HepG2 (cell line): ENCODE results near the gene MOV10L1. TPM values are rescaled to one million over a fixed set of nuclear protein-coding genes. Genes with fewer than 3 reads are reported as not detected.

ENCODE experiments used
- ATAC-seq: fragments of 200-7000 bp; cut with Tn5 transposase; 3 replicates; pipeline ENCODE4 v1.9.1; 2020; ENCODE audit warnings: mild to moderate bottlenecking, moderate library complexity
- BruUV-seq: library from RNA; stranded (reverse); fragments of 400-500 nt; replicated peaks from 2 replicates; lab custom pipeline; 2021; lab: Mats Ljungman, UMichigan
- CTCF ChIA-PET: fragments of 300-600 bp; formaldehyde crosslinking; extraction: SDS; loops from one replicate; lab custom pipeline; 2021; ENCODE audit warnings: low total read pairs, inconsistent platforms, low intra/inter-chr PET ratio; lab: Yijun Ruan, JAX
- POLR2A ChIA-PET: fragments of 350-600 bp; sonication (Branson Sonifier 250); formaldehyde crosslinking; loops from one replicate; lab custom pipeline; 2020; ENCODE audit warnings: antibody characterized with exemption, inconsistent platforms; lab: Yijun Ruan, JAX
- DNase-seq: peaks from one replicate; pipeline ENCODE4 v3.0.0-alpha.2; 2015; ENCODE audit warnings: low spot score
- FAIRE-seq: peaks from 3 replicates; lab custom pipeline; 2011; peaks lifted over from hg19 to GRCh38; lab: Jason Lieb, UNC
- H2AFZ ChIP-seq: one replicate; pipeline ENCODE4 v1.6.1; 2011; ENCODE audit warnings: low read length, inconsistent platforms
- H3K27ac ChIP-seq: fragments of 300-600 bp; 3 replicates; pipeline ENCODE4 v1.8.0; 2011; ENCODE audit warnings: mixed run types, mild to moderate bottlenecking, mixed read lengths, low read length, inconsistent platforms; ENCODE audit not compliant: insufficient read depth; ENCODE audit errors: extremely low read length
- H3K27me3 ChIP-seq, 2 experiments: fragments of 200-600 bp in 1 of 2; 2 replicates in 1 of 2; 3 replicates in 1 of 2; pipeline versions ENCODE4 v1.6.0 to v1.8.0; 2011; ENCODE audit warnings: low read length in 2 of 2, mild to moderate bottlenecking in 2 of 2, moderate library complexity in 2 of 2, inconsistent platforms in 1 of 2; ENCODE audit not compliant: insufficient read depth in 2 of 2, control insufficient read depth in 1 of 2
- H3K36me3 ChIP-seq, 2 experiments: fragments of 200-600 bp in 1 of 2; replicated peaks in 1 of 2; 2 replicates in 1 of 2; 3 replicates in 1 of 2; pipeline versions ENCODE4 v1.5.1 to v1.8.0; 2011; ENCODE audit warnings: low read length in 2 of 2, inconsistent platforms in 1 of 2; ENCODE audit not compliant: insufficient read depth in 2 of 2, control insufficient read depth in 1 of 2
- H3K4me1 ChIP-seq: 2 replicates; pipeline ENCODE4 v1.5.1; 2012; ENCODE audit warnings: low read length, inconsistent platforms; ENCODE audit not compliant: insufficient read depth
- H3K4me2 ChIP-seq: 2 replicates; pipeline ENCODE4 v1.6.0; 2011; ENCODE audit warnings: low read depth, low read length, inconsistent platforms
- H3K4me3 ChIP-seq, 3 experiments: fragments of 200-600 bp in 1 of 3; sonication (generic), shearing (Covaris generic) in 1 of 3; replicated peaks in 1 of 3; 2 replicates each; pipeline ENCODE4 v1.5.1; 2011 to 2016; ENCODE audit warnings: low read length in 3 of 3, inconsistent platforms in 2 of 3, low read depth in 2 of 3, mild to moderate bottlenecking in 2 of 3, control low read depth in 1 of 3, mixed read lengths in 1 of 3; ENCODE audit not compliant: insufficient read depth in 1 of 3
- H3K79me2 ChIP-seq: one replicate; pipeline ENCODE4 v1.6.1; 2011; ENCODE audit warnings: low read length, inconsistent platforms; ENCODE audit not compliant: insufficient read depth
- H3K9ac ChIP-seq: 2 replicates; pipeline ENCODE4 v1.6.0; 2011; ENCODE audit warnings: mild to moderate bottlenecking, low read depth, low read length, inconsistent platforms; ENCODE audit not compliant: insufficient read depth
- H3K9me3 ChIP-seq: 2 replicates; pipeline ENCODE4 v1.5.1; 2012; ENCODE audit warnings: mild to moderate bottlenecking, low read length
- H4K20me1 ChIP-seq: 2 replicates; pipeline ENCODE4 v1.6.0; 2011; ENCODE audit warnings: inconsistent platforms, mild to moderate bottlenecking, low read length, moderate library complexity; ENCODE audit not compliant: insufficient read depth
- AKAP8 ChIP-seq: sonication (generic); formaldehyde crosslinking; IDR thresholded peaks from 2 replicates; pipeline ENCODE4 v1.5.1; 2020; ENCODE audit warnings: mild to moderate bottlenecking, missing genetic modification reagents
- ATRX ChIP-seq: sonication (generic); formaldehyde crosslinking; IDR thresholded peaks from 2 replicates; pipeline ENCODE4 v1.4.0; 2020; ENCODE audit warnings: missing genetic modification reagents, borderline replicate concordance
- BCL3 ChIP-seq: sonication (generic); formaldehyde crosslinking; IDR thresholded peaks from 2 replicates; pipeline ENCODE4 v1.5.1; 2020; ENCODE audit warnings: mild to moderate bottlenecking, missing genetic modification reagents, moderate library complexity
- GPBP1L1 ChIP-seq: sonication (generic); formaldehyde crosslinking; IDR thresholded peaks from 2 replicates; pipeline ENCODE4 v1.5.0; 2020; ENCODE audit warnings: mild to moderate bottlenecking, missing genetic modification reagents
- NR2F1 ChIP-seq, 2 experiments: fragments of 450-650 bp in 1 of 2; formaldehyde crosslinking in 1 of 2; IDR thresholded peaks; 2 replicates each; pipeline versions ENCODE4 v1.5.0 to v1.6.1; 2016 to 2020; ENCODE audit warnings: mild to moderate bottlenecking in 1 of 2, missing compliant biosample characterization in 1 of 2, missing genetic modification reagents in 1 of 2, moderate library complexity in 1 of 2
- PPARG ChIP-seq: conservative IDR thresholded peaks from 2 replicates; pipeline ENCODE4 v1.6.1; 2016; ENCODE audit warnings: missing biosample characterization, missing genetic modification reagents
- SIN3B ChIP-seq: fragments of 150-350 bp; IDR thresholded peaks from 2 replicates; pipeline ENCODE4 v1.6.1; 2014; ENCODE audit warnings: low read length
- SOX5 ChIP-seq: IDR thresholded peaks from 2 replicates; pipeline ENCODE4 v1.6.1; 2016; ENCODE audit warnings: borderline replicate concordance
- SP140L ChIP-seq: sonication (generic); formaldehyde crosslinking; IDR thresholded peaks from 2 replicates; pipeline ENCODE4 v1.4.0; 2020; ENCODE audit warnings: missing genetic modification reagents, borderline replicate concordance
- TBX2 ChIP-seq: sonication (generic); formaldehyde crosslinking; IDR thresholded peaks from 2 replicates; pipeline ENCODE4 v1.5.0; 2020; ENCODE audit warnings: missing genetic modification reagents, mild to moderate bottlenecking, borderline replicate concordance
- THYN1 ChIP-seq: sonication (generic); formaldehyde crosslinking; IDR thresholded peaks from 2 replicates; pipeline ENCODE4 v1.8.1; 2023; ENCODE audit warnings: low read depth, mild to moderate bottlenecking, moderate library complexity, missing genetic modification reagents, borderline replicate concordance
- YEATS4 ChIP-seq: sonication (generic); formaldehyde crosslinking; IDR thresholded peaks from 2 replicates; pipeline ENCODE4 v1.4.0; 2020; ENCODE audit warnings: missing genetic modification reagents, borderline replicate concordance
- ZNF33B ChIP-seq: sonication (generic); formaldehyde crosslinking; IDR thresholded peaks from 2 replicates; pipeline ENCODE4 v1.5.1; 2020; ENCODE audit warnings: mild to moderate bottlenecking, missing genetic modification reagents
- ZSCAN31 ChIP-seq: sonication (generic); formaldehyde crosslinking; IDR thresholded peaks from 2 replicates; pipeline ENCODE4 v1.5.0; 2020; ENCODE audit warnings: low read depth, mild to moderate bottlenecking, missing genetic modification reagents
- WGBS: methylation state at CpG from one replicate; pipeline ENCODE4 v1.1.6; 2017; ENCODE audit warnings: low lambda C conversion rate; 5-methylcytosine and 5-hydroxymethylcytosine counted together
- in situ Hi-C: cut with HindIII; loops from 2 replicates; pipeline ENCODE4 v1.10.0; 2017; ENCODE audit warnings: low pct_unique_long_range_greater_than_20kb; ENCODE audit not compliant: extremely low pct_ligation_motif_present
- intact Hi-C: fragments of 100-400 bp; cut with micrococcal nuclease; formaldehyde crosslinking; loops from one replicate; pipeline ENCODE4 v1.10.0; 2022; ENCODE audit not compliant: unreplicated experiment
- polyA plus RNA-seq, 8 experiments: library from polyadenylated mRNA; depleted of rRNA in 3 of 8; stranded (reverse) in 7 of 8; unstranded in 1 of 8; fragments of >200 nt; fragmentation: Illumina TruSeq in 4 of 8; extraction: Trizol in 4 of 8; gene quantifications; 2 replicates each; pipeline versions ENCODE4 v1.2.1 to v1.2.3, GENCODE V29; 2011 to 2016; ENCODE audit warnings: low read depth in 4 of 8, missing spikeins in 1 of 8, mixed read lengths in 1 of 8; ENCODE audit not compliant: insufficient read depth in 1 of 8
- total RNA-seq, 5 experiments: library from RNA; depleted of rRNA; stranded (reverse); fragments of >200 nt; fragmentation: Illumina TruSeq; extraction: Trizol; gene quantifications; 2 replicates each; pipeline ENCODE4 v1.2.3, GENCODE V29; 2016; ENCODE audit warnings: low read depth in 1 of 5
- TF ChIP-seq, protein P1 (sequence below): sonication (generic); formaldehyde crosslinking; IDR thresholded peaks from 2 replicates; pipeline ENCODE4 v1.5.0; 2020; ENCODE audit warnings: mild to moderate bottlenecking, missing genetic modification reagents
- TF ChIP-seq, protein P2 (sequence below): sonication (generic); formaldehyde crosslinking; IDR thresholded peaks from 2 replicates; pipeline ENCODE4 v1.5.0; 2020; ENCODE audit warnings: missing genetic modification reagents

Gene MOV10L1
- total and polyA plus RNA-seq, 2 of the 13 experiments (the other 11 are each of a cell fraction or from before 2014, with no cell fraction given) = 0.11 to 0.12 TPM

GRCh38 chr22:50173983-50174355, 84.2 kb downstream of the MOV10L1 start (continued):
- TF ChIP-seq ZSCAN31 (CRISPR knock-in tag) (no peak), SIN3B (no peak), YEATS4 (CRISPR knock-in tag) (no peak)

GRCh38 chr22:50174382-50175190, 84.8 kb downstream of the MOV10L1 start:
- Histone ChIP-seq H3K4me1 (peaks cover 21% of the 10 kb centered on the region), H3K36me3 (no peaks in the 10 kb centered on the region), H3K9me3 (no peaks in the 10 kb centered on the region), H3K9ac (no peak overlapping the region), H3K4me2 (no peak overlapping the region), H2AFZ (no peak overlapping the region), H3K79me2 (no peaks in the 10 kb centered on the region), H3K27ac (no peak overlapping the region), H3K27me3 (no peaks in the 10 kb centered on the region), H4K20me1 (no peaks in the 10 kb centered on the region), H3K4me3 (no peak overlapping the region)
- FAIRE-seq (no peak), ATAC-seq (peak; percentile 6; the same call in 2 of the 3 replicates), DNase-seq (no peak)
- CTCF ChIA-PET = no interaction called here
- intact Hi-C loops = no loop called here
- POLR2A ChIA-PET = no interaction called here
- TF ChIP-seq SOX5 (CRISPR knock-in tag) (no peak), SP140L (CRISPR knock-in tag) (no peak), PPARG (no peak), AKAP8 (CRISPR knock-in tag) (no peak), ATRX (CRISPR knock-in tag) (no peak), TBX2 (CRISPR knock-in tag) (no peak), THYN1 (CRISPR knock-in tag) (no peak), BCL3 (CRISPR knock-in tag) (no peak), ZNF33B (CRISPR knock-in tag) (no peak), GPBP1L1 (no peak), NR2F1 (CRISPR knock-in tag; IDR thresholded peaks at IDR 0.05) (no peak)
- TF ChIP-seq, protein P1, sequence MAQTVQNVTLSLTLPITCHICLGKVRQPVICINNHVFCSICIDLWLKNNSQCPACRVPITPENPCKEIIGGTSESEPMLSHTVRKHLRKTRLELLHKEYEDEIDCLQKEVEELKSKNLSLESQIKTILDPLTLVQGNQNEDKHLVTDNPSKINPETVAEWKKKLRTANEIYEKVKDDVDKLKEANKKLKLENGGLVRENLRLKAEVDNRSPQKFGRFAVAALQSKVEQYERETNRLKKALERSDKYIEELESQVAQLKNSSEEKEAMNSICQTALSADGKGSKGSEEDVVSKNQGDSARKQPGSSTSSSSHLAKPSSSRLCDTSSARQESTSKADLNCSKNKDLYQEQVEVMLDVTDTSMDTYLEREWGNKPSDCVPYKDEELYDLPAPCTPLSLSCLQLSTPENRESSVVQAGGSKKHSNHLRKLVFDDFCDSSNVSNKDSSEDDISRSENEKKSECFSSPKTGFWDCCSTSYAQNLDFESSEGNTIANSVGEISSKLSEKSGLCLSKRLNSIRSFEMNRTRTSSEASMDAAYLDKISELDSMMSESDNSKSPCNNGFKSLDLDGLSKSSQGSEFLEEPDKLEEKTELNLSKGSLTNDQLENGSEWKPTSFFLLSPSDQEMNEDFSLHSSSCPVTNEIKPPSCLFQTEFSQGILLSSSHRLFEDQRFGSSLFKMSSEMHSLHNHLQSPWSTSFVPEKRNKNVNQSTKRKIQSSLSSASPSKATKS (CRISPR knock-in tag) = no peak
- TF ChIP-seq, protein P2, sequence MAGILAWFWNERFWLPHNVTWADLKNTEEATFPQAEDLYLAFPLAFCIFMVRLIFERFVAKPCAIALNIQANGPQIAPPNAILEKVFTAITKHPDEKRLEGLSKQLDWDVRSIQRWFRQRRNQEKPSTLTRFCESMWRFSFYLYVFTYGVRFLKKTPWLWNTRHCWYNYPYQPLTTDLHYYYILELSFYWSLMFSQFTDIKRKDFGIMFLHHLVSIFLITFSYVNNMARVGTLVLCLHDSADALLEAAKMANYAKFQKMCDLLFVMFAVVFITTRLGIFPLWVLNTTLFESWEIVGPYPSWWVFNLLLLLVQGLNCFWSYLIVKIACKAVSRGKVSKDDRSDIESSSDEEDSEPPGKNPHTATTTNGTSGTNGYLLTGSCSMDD (CRISPR knock-in tag) = no peak
- no TSS peak for BruUV-seq
- 60% methylated on average over 4 of the region's 27 CpGs for WGBS
- in situ Hi-C loops = no loop called here
